Panc1 (cell line): ENCODE measurements around the gene ACER3. TPM values are rescaled to one million over a fixed set of nuclear protein-coding genes. Genes with fewer than 3 reads are reported as not detected.

ENCODE experiments used
- ATAC-seq: fragments of 200-7000 bp; cut with Tn5 transposase; 2 replicates; pipeline ENCODE4 v1.9.1; 2020; ENCODE audit warnings: mild to moderate bottlenecking, moderate library complexity
- BruUV-seq: library from RNA; stranded (reverse); fragments of 400-500 nt; replicated peaks from 2 replicates; lab custom pipeline; 2021; lab: Mats Ljungman, UMichigan
- CTCF ChIA-PET: fragments of 300-600 bp; sonication (Branson Sonifier 250); formaldehyde crosslinking; loops from one replicate; lab custom pipeline; 2022; ENCODE audit warnings: antibody characterized with exemption; lab: Charles Lee
- POLR2A ChIA-PET: fragments of 300-600 bp; sonication (Branson Sonifier 250); formaldehyde crosslinking; loops from one replicate; lab custom pipeline; 2022; ENCODE audit warnings: antibody characterized with exemption; lab: Charles Lee
- DNase-seq: peaks from one replicate; pipeline ENCODE4 v3.0.0-alpha.2; 2010; ENCODE audit warnings: low read depth, low spot score
- H3K27ac ChIP-seq: 2 replicates; pipeline ENCODE4 v1.5.1; 2011; ENCODE audit warnings: mild to moderate bottlenecking, low read length, inconsistent platforms
- H3K27me3 ChIP-seq: fragments of 200-500 bp; sonication (Bioruptor generic); 2 replicates; pipeline ENCODE4 v1.6.0; 2014; ENCODE audit warnings: low read length, inconsistent platforms; ENCODE audit not compliant: control insufficient read depth, insufficient read depth
- H3K36me3 ChIP-seq: fragments of 200-500 bp; sonication (Bioruptor generic); 2 replicates; pipeline ENCODE4 v1.5.1; 2014; ENCODE audit warnings: inconsistent platforms, mild to moderate bottlenecking, low read length, moderate library complexity; ENCODE audit not compliant: control insufficient read depth, insufficient read depth
- H3K4me1 ChIP-seq: 2 replicates; pipeline ENCODE4 v1.5.1; 2011; ENCODE audit warnings: inconsistent platforms, mild to moderate bottlenecking, low read length, moderate library complexity; ENCODE audit not compliant: control insufficient read depth, insufficient read depth
- H3K4me3 ChIP-seq, 2 experiments: 2 replicates each; pipeline ENCODE4 v1.5.1; 2011 to 2012; ENCODE audit warnings: low read depth in 2 of 2, low read length in 2 of 2, mild to moderate bottlenecking in 2 of 2, inconsistent platforms in 1 of 2, moderate library complexity in 1 of 2
- H3K9me3 ChIP-seq: fragments of 200-500 bp; sonication (Bioruptor generic); 2 replicates; pipeline ENCODE4 v1.5.1; 2014; ENCODE audit warnings: low read depth, mild to moderate bottlenecking, inconsistent platforms, low read length, moderate library complexity; ENCODE audit not compliant: control insufficient read depth, insufficient read depth
- POLR2AphosphoS5 ChIP-seq: IDR thresholded peaks from 2 replicates; pipeline ENCODE4 v1.6.1; 2012; ENCODE audit warnings: mild to moderate bottlenecking, low read depth, low read length, moderate library complexity
- SIN3A ChIP-seq: IDR thresholded peaks from 2 replicates; pipeline ENCODE4 v1.6.1; 2012; ENCODE audit warnings: low read depth, mild to moderate bottlenecking, low read length, moderate library complexity, borderline replicate concordance; ENCODE audit not compliant: insufficient read depth
- TCF7L2 ChIP-seq: IDR thresholded peaks from 2 replicates; pipeline ENCODE4 v1.6.1; 2011; ENCODE audit warnings: mild to moderate bottlenecking, low read depth, low read length, inconsistent platforms
- in situ Hi-C: cut with HindIII; loops from 2 replicates; pipeline ENCODE4 v1.10.0; 2016; ENCODE audit warnings: low sequenced_read_pairs, low pct_unique_long_range_greater_than_20kb
- intact Hi-C: fragments of 100-400 bp; cut with micrococcal nuclease; formaldehyde crosslinking; loops from one replicate; pipeline ENCODE4 v1.10.0; 2022; ENCODE audit not compliant: unreplicated experiment
- total RNA-seq: library from RNA; stranded (reverse); gene quantifications from one replicate; pipeline ENCODE4 v1.2.1, GENCODE V29; 2021; ENCODE audit not compliant: unreplicated experiment
- TF ChIP-seq, protein P1 (sequence below): fragments of 450-650 bp; IDR thresholded peaks from 2 replicates; pipeline ENCODE4 v1.5.1; 2017; ENCODE audit warnings: mild to moderate bottlenecking
- TF ChIP-seq, protein P2 (sequence below), 2 experiments: IDR thresholded peaks; 2 replicates each; pipeline ENCODE4 v1.6.1; 2011 to 2012; ENCODE audit warnings: low read depth in 2 of 2, control low read depth in 1 of 2, low read length in 1 of 2, mild to moderate bottlenecking in 1 of 2, moderate library complexity in 1 of 2; ENCODE audit not compliant: insufficient read depth in 1 of 2

The ACER3 gene
- total RNA-seq, 1 experiment from 2014 or later = 41.8 TPM

DNA sequence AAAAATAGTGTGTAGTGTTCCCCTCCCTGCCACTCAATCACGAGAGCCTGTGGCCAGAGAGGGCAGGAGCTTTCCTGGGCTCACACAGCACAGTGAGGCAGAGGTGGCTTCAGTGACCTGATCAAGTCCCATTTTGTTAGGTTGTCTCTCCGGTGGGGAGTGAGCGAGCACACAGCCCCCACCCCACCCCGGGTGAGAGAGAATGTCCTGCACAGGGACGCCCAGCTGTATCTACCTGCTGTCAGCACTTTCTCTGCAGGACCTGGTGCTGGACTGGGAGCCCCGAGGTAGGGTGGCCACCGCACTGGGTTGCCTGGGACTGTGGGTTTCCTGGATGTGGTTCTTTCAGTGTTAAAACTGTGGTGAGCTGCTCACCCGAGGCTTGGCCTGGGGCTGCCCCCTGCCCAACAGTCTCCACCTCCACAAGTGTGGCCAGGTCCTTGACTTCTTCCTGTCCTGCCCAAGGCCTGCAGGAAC, 212.2 kb downstream of the ACER3 start:
- Histone ChIP-seq H3K9me3 (no peaks in the 10 kb centered on the region), H3K27me3 (no peaks in the 10 kb centered on the region), H3K27ac (no peak overlapping the region), H3K36me3 (no peaks in the 10 kb centered on the region), H3K4me1 (peaks cover 9% of the 10 kb centered on the region), H3K4me3 (no peak overlapping the region)
- ChIA-PET CTCF (interaction anchor here (0.7 to 2.1 kb wide), 3 partner anchors 16 to 25 kb away, joined by 3 to 14 read pairs (median 6); no protein-coding TSS in a partner anchor), POLR2A (no interaction called here)
- peak; percentile 11 for ATAC-seq
- in situ Hi-C loops = no loop called here
- no peak for DNase-seq
- intact Hi-C loops = no loop called here
- TF ChIP-seq, protein P1, sequence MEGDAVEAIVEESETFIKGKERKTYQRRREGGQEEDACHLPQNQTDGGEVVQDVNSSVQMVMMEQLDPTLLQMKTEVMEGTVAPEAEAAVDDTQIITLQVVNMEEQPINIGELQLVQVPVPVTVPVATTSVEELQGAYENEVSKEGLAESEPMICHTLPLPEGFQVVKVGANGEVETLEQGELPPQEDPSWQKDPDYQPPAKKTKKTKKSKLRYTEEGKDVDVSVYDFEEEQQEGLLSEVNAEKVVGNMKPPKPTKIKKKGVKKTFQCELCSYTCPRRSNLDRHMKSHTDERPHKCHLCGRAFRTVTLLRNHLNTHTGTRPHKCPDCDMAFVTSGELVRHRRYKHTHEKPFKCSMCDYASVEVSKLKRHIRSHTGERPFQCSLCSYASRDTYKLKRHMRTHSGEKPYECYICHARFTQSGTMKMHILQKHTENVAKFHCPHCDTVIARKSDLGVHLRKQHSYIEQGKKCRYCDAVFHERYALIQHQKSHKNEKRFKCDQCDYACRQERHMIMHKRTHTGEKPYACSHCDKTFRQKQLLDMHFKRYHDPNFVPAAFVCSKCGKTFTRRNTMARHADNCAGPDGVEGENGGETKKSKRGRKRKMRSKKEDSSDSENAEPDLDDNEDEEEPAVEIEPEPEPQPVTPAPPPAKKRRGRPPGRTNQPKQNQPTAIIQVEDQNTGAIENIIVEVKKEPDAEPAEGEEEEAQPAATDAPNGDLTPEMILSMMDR = no peak
- no peak for TF ChIP-seq TCF7L2
- no peak for TF ChIP-seq POLR2AphosphoS5
- TF ChIP-seq SIN3A = no peak
- TF ChIP-seq, protein P2, sequence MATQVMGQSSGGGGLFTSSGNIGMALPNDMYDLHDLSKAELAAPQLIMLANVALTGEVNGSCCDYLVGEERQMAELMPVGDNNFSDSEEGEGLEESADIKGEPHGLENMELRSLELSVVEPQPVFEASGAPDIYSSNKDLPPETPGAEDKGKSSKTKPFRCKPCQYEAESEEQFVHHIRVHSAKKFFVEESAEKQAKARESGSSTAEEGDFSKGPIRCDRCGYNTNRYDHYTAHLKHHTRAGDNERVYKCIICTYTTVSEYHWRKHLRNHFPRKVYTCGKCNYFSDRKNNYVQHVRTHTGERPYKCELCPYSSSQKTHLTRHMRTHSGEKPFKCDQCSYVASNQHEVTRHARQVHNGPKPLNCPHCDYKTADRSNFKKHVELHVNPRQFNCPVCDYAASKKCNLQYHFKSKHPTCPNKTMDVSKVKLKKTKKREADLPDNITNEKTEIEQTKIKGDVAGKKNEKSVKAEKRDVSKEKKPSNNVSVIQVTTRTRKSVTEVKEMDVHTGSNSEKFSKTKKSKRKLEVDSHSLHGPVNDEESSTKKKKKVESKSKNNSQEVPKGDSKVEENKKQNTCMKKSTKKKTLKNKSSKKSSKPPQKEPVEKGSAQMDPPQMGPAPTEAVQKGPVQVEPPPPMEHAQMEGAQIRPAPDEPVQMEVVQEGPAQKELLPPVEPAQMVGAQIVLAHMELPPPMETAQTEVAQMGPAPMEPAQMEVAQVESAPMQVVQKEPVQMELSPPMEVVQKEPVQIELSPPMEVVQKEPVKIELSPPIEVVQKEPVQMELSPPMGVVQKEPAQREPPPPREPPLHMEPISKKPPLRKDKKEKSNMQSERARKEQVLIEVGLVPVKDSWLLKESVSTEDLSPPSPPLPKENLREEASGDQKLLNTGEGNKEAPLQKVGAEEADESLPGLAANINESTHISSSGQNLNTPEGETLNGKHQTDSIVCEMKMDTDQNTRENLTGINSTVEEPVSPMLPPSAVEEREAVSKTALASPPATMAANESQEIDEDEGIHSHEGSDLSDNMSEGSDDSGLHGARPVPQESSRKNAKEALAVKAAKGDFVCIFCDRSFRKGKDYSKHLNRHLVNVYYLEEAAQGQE (IDR thresholded peaks at IDR 0.05; ENCODE audit: insufficient read depth in 1 of 2, low read depth in 2 of 2, low read length in 1 of 2) = no peak
- no TSS peak for BruUV-seq

DNA sequence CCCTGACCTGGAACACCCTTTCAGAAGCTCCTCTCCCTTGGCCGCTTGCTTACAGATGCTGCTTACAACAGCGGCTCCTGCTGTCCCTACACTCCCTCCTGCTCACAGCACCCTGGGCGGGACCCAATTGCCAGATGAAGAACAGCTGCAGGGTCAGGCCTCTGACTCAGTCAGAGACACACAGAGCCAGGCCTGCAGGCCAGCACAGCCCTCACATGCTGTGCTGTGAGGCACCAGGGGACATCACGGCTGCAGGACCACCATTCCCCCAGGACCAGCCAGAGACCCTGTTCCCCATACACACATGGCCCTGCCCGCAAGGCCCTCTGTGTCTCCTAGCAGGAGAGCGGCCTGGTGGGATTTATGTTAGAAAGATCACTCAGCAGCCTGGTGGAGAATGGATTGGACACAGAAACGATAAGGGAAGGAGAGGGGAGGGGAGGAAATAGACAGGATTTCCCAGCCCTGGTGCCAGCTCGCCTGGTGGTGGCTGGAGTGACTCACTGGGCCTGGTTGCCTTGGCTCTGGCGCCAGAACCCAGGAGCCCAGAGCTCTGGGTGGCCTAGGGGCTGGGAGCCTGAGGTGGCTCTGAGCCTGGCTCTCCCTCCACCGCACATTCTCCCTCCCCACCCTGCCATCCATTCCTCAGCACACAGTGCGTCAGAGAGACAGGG, 212.7 kb downstream of the ACER3 start:
- in situ Hi-C loops = no loop called here
- Histone ChIP-seq H3K4me3 (no peak overlapping the region), H3K27ac (no peak overlapping the region), H3K36me3 (no peaks in the 10 kb centered on the region), H3K27me3 (no peaks in the 10 kb centered on the region), H3K9me3 (no peaks in the 10 kb centered on the region), H3K4me1 (peaks cover 9% of the 10 kb centered on the region)
- DNase-seq (no peak), ATAC-seq (peak; percentile 80)
- ChIA-PET POLR2A (no interaction called here), CTCF (interaction anchor here (0.7 to 2.1 kb wide), 3 partner anchors 15 to 26 kb away, joined by 3 to 14 read pairs (median 6); no protein-coding TSS in a partner anchor)
- BruUV-seq = no TSS peak
- intact Hi-C loops = no loop called here
- TF ChIP-seq SIN3A = no peak
- TF ChIP-seq, protein P1 = no peak
- TF ChIP-seq, protein P2 (IDR thresholded peaks at IDR 0.05; ENCODE audit: insufficient read depth in 1 of 2, low read depth in 2 of 2, low read length in 1 of 2) = no peak
- no peak for TF ChIP-seq POLR2AphosphoS5
- no peak for TF ChIP-seq TCF7L2
